Activated CD8-positive, alpha-beta memory T cell treated with anti-CD3 and anti-CD28 coated beads, Interleukin-2, amount 10 ng/mL, durations not matched to agents 7 days and 5 days (primary cell): Measurements from ENCODE around the gene ZBTB21. TPM values are rescaled to one million over a fixed set of nuclear protein-coding genes. Genes with fewer than 3 reads are reported as not detected.

ENCODE experiments used
- ATAC-seq: fragments of 150-1000 bp; cut with Tn5 transposase; one replicate; pipeline ENCODE4 v1.10.0; 2021; ENCODE audit warnings: moderate library complexity
- CTCF ChIA-PET: fragments of 350-600 bp; sonication (Branson Sonifier 250); formaldehyde crosslinking; loops from one replicate; lab custom pipeline; 2021; ENCODE audit warnings: antibody characterized with exemption; lab: Charles Lee
- DNase-seq: peaks from one replicate; pipeline ENCODE4 v3.0.0-alpha.2; 2020
- H3K27ac Mint-ChIP-seq: one replicate; pipeline ENCODE4 v1.8.0; 2021; ENCODE audit warnings: mild to moderate bottlenecking, mixed read lengths
- H3K27me3 Mint-ChIP-seq: one replicate; pipeline ENCODE4 v1.8.0; 2021; ENCODE audit warnings: mixed read lengths
- H3K36me3 Mint-ChIP-seq: one replicate; pipeline ENCODE4 v1.8.0; 2021; ENCODE audit warnings: mild to moderate bottlenecking, mixed read lengths
- H3K4me1 Mint-ChIP-seq: one replicate; pipeline ENCODE4 v1.8.0; 2021; ENCODE audit warnings: mixed read lengths
- H3K4me3 Mint-ChIP-seq: one replicate; pipeline ENCODE4 v1.8.0; 2021; ENCODE audit warnings: mild to moderate bottlenecking, moderate library complexity, mixed read lengths
- H3K9me3 Mint-ChIP-seq: one replicate; pipeline ENCODE4 v1.8.0; 2022; ENCODE audit warnings: low read depth, mixed read lengths
- total RNA-seq, 2 experiments: library from RNA; stranded (reverse); gene quantifications; one replicate each; pipeline ENCODE4 v1.2.3, GENCODE V29; 2021

Gene ZBTB21
- total RNA-seq, 2 experiments from 2014 or later, result 14.2 to 16.3 TPM

DNA sequence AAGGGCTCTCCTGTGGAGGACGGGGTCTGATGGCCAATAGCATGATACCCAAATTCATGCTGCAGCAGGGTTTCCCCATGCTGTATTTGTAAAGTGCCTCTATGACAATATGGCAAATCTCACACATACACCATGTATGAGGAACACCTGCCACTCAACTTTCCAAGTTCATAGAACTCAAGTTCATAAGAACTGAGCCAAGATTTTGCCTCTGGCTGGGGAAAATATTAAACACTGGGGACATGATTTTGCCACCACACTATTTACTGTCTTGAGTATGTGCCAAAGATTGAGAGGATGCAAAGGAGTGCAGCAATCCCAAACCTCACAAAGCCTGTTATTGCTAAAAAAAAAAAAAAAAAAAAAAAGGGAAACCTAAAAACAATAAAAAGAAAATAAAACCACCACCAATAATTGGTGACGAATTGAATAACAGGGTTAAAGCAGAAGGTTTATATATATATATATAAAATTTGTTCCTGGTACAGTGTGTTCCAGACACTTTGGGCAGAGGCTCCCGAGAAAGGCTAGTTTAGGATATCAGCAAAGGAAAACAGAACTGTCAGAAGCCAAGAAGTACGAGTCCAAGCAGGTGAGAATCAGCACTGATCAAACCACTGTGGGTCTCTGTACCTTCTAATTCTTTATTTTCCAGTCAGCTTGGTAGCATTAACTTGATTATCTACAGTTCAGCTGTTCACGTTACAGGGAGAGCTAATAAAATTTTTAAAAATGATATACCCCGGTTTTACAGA is 24.3 kb downstream of the ZBTB21 start:
- Mint-ChIP-seq H3K4me1 (peaks cover 2% of the 10 kb centered on the region), H3K9me3 (peaks cover 4% of the 10 kb centered on the region), H3K27ac (no peak overlapping the region), H3K36me3 (peaks cover 5% of the 10 kb centered on the region), H3K4me3 (no peak overlapping the region), H3K27me3 (peaks cover 7% of the 10 kb centered on the region)
- CTCF ChIA-PET, result no interaction called here
- DNase-seq (no peak), ATAC-seq (no peak)

DNA sequence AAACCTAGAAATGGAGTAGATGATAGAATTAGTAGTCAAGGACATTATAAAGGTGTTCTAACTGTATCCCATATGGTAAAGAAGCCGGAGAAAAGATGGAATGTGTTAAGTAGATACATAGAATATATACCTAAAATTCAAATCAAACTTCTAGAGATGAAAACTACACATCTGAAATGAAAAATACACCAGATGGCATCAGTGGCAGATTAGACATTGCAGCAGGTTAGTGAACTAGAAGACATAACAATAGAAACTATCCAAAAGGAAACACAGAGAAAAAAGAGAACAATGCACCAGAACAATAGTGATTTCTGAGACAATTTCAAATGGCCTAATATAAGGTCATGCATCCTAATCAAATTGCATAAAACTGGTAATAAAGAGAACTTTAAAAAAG is 26.9 kb downstream of the ZBTB21 start:
- Mint-ChIP-seq H3K4me3 (no peak overlapping the region), H3K27me3 (peaks cover 19% of the 10 kb centered on the region), H3K36me3 (peaks cover 9% of the 10 kb centered on the region), H3K27ac (no peak overlapping the region), H3K4me1 (peaks cover 2% of the 10 kb centered on the region), H3K9me3 (peaks cover 13% of the 10 kb centered on the region)
- CTCF ChIA-PET, result no interaction called here
- ATAC-seq (no peak), DNase-seq (no peak)

- H3K9me3 Mint-ChIP-seq, result peaks cover 13% of the 10 kb centered on the region
- H3K4me3 Mint-ChIP-seq, result no peak overlapping the region
- H3K27me3 Mint-ChIP-seq, result peaks cover 19% of the 10 kb centered on the region
- no peaks in the 10 kb centered on the region for H3K4me1 Mint-ChIP-seq
- H3K27ac Mint-ChIP-seq, result no peak overlapping the region
- ATAC-seq, result no peak
- H3K36me3 Mint-ChIP-seq, result peaks cover 9% of the 10 kb centered on the region
- DNase-seq, result no peak
- CTCF ChIA-PET, result no interaction called here
Measured at GRCh38 chr21:41980561-41980960, 29.6 kb downstream of the ZBTB21 start.

DNA sequence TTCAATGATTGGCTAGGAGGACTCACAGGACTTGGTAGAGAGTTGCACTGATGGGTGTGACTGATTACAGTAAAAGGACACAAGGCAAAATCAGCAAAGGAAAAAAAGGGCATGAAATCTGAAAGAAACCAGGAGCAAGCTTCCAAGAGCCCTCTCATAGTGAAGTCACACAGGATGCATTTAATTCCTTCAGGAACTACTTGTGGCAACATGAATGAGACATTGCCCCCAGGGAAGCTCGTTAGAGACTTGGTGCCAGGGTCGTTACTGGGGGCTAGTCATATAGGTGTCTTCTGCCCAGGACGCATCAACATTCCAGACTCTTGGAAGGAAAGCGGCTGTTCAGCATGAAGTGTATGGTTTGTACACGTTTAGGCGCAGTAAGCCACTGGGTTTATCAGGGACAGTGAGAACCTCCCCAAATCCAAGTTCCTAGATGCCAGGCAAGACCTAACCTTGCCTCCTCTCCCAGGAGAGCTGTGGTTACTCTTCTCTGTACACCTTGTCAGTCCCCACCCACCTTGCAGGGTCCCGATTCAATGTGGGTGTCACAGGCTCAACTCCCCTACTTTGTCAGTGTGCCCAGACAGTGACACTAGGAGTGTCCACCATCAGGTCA is 30.3 kb downstream of the ZBTB21 start:
- DNase-seq (no peak), ATAC-seq (no peak)
- peaks cover 13% of the 10 kb centered on the region for H3K9me3 Mint-ChIP-seq
- no peak overlapping the region for H3K27ac Mint-ChIP-seq
- CTCF ChIA-PET, result no interaction called here
- peaks cover 19% of the 10 kb centered on the region for H3K27me3 Mint-ChIP-seq
- peaks cover 9% of the 10 kb centered on the region for H3K36me3 Mint-ChIP-seq
- H3K4me1 Mint-ChIP-seq, result no peaks in the 10 kb centered on the region
- no peak overlapping the region for H3K4me3 Mint-ChIP-seq

DNA sequence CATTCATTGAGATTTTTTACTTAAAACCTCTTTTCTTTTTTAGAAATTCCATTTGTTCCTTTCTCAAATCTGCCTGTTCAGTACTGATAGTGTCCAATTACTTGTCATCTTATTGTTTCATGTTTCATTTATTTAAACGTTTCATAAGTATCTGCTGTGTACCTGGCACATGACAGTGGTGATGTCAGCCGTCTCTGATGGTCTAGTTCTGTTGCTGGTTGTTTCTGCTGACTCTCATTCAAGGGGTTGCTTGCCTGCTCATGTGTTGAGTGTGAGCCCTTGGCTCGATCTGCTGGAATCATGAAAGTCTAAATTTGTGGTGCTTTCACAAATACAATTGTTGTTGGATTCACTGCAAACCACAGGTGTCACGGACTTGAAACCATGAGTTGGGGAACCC is 30.8 kb downstream of the ZBTB21 start:
- Mint-ChIP-seq H3K27ac (no peak overlapping the region), H3K36me3 (peaks cover 9% of the 10 kb centered on the region), H3K27me3 (peaks cover 19% of the 10 kb centered on the region), H3K9me3 (peaks cover 13% of the 10 kb centered on the region), H3K4me1 (peaks cover under 1% of the 10 kb centered on the region), H3K4me3 (no peak overlapping the region)
- DNase-seq (no peak), ATAC-seq (no peak)
- CTCF ChIA-PET, result no interaction called here

- H3K27me3 Mint-ChIP-seq, result peaks cover 12% of the 10 kb centered on the region
- CTCF ChIA-PET, result no interaction called here
- no peak overlapping the region for H3K27ac Mint-ChIP-seq
- H3K9me3 Mint-ChIP-seq, result peaks cover 9% of the 10 kb centered on the region
- H3K36me3 Mint-ChIP-seq, result peaks cover 7% of the 10 kb centered on the region
- H3K4me1 Mint-ChIP-seq, result peaks cover 2% of the 10 kb centered on the region
- ATAC-seq, result no peak
- no peak overlapping the region for H3K4me3 Mint-ChIP-seq
- no peak for DNase-seq
Measured at GRCh38 chr21:41977034-41977950, 32.9 kb downstream of the ZBTB21 start.

- H3K4me3 Mint-ChIP-seq, result no peak overlapping the region
- ATAC-seq (no peak), DNase-seq (no peak)
- peaks cover 8% of the 10 kb centered on the region for H3K9me3 Mint-ChIP-seq
- H3K36me3 Mint-ChIP-seq, result peaks cover 7% of the 10 kb centered on the region
- H3K27me3 Mint-ChIP-seq, result peaks cover 12% of the 10 kb centered on the region
- peaks cover 2% of the 10 kb centered on the region for H3K4me1 Mint-ChIP-seq
- no peak overlapping the region for H3K27ac Mint-ChIP-seq
- CTCF ChIA-PET, result no interaction called here
Measured at GRCh38 chr21:41976611-41977010, 33.5 kb downstream of the ZBTB21 start.

DNA sequence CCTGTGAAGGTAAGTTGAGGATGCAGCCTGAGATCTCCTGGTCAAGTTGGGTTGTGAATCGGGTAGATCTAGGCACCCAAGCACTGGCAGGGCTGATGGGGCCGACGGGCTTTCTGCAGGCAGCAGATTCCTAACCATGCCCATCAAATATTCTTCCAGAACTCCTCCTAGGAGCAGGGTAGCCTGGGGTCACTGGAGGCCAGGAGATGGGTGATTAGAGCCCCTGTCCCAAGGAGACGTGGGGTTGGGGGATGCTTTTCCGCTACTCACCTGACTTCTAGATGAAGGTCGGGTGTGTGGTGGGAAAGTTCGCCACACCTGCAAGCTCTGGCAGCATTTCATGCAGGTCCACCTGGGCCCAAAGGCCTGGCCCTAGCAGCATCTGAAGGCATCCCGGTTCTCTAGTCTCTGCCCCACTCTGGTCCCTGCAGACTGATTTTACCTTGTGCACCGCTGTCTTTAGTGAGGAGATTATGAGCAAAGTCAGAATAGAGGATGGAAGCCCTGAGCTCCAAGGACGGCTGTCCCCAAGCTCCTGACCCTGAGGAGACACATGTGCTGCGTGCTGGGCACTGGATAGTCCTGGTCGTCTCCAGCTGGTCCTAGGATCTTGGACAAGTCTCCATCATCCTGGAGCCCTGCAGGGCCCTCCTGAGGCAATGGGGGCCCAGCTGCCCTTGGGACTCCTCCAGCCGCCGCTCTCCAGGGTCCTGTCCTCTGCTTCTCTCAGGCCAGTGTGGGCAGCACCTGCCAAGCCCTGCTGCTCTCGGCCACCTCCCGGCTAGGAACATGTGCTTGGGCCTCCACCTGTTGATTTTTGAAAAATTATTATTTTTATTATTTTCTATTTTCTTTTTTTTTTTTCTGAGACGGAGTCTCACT is 34.5 kb downstream of the ZBTB21 start:
- Mint-ChIP-seq H3K36me3 (peaks cover 7% of the 10 kb centered on the region), H3K4me1 (peaks cover 2% of the 10 kb centered on the region), H3K9me3 (peaks cover 8% of the 10 kb centered on the region), H3K4me3 (no peak overlapping the region), H3K27me3 (peaks cover 12% of the 10 kb centered on the region), H3K27ac (no peak overlapping the region)
- peak; percentile 33 for DNase-seq
- CTCF ChIA-PET, result no interaction called here
- no peak for ATAC-seq

DNA sequence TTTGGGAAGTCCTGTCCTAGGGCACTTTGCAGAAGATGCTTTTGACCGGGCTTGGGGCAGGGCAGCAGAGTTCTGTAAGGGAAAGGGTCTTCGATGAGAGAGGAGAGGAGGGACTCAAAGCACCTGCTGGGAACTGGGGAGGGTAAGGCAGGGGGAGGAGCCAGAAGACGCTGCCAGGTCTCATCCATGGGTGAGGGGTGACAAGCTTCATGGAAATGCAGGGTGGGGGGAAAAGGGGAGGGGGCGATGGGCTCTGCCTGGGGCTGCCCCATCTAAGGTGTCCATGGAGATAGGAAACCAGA is 35.5 kb downstream of the ZBTB21 start:
- peaks cover 7% of the 10 kb centered on the region for H3K36me3 Mint-ChIP-seq
- H3K4me3 Mint-ChIP-seq, result no peak overlapping the region
- H3K4me1 Mint-ChIP-seq, result peaks cover 2% of the 10 kb centered on the region
- ATAC-seq (no peak), DNase-seq (peak; percentile 18)
- H3K27me3 Mint-ChIP-seq, result peaks cover 7% of the 10 kb centered on the region
- CTCF ChIA-PET, result no interaction called here
- no peak overlapping the region for H3K27ac Mint-ChIP-seq
- peaks cover 8% of the 10 kb centered on the region for H3K9me3 Mint-ChIP-seq

GRCh38 chr21:41973861-41974751 is 36.1 kb downstream of the ZBTB21 start:
- DNase-seq, result peak; percentile 35
- no peak for ATAC-seq
- Mint-ChIP-seq H3K4me3 (no peak overlapping the region), H3K27me3 (peaks cover 1% of the 10 kb centered on the region), H3K4me1 (peaks cover 2% of the 10 kb centered on the region), H3K27ac (no peak overlapping the region), H3K9me3 (peaks cover 2% of the 10 kb centered on the region), H3K36me3 (peaks cover 2% of the 10 kb centered on the region)
- CTCF ChIA-PET, result interaction anchor here (0.8 kb wide), 1 partner anchor 9 kb away, joined by 3 read pairs; no protein-coding TSS in a partner anchor

GRCh38 chr21:41973427-41973831 is 36.7 kb downstream of the ZBTB21 start:
- DNase-seq (no peak), ATAC-seq (no peak)
- Mint-ChIP-seq H3K36me3 (no peaks in the 10 kb centered on the region), H3K9me3 (no peaks in the 10 kb centered on the region), H3K27me3 (no peaks in the 10 kb centered on the region), H3K27ac (no peak overlapping the region), H3K4me1 (peaks cover 2% of the 10 kb centered on the region), H3K4me3 (no peak overlapping the region)
- CTCF ChIA-PET, result interaction anchor here (0.8 kb wide), 1 partner anchor 9 kb away, joined by 3 read pairs; no protein-coding TSS in a partner anchor

DNA sequence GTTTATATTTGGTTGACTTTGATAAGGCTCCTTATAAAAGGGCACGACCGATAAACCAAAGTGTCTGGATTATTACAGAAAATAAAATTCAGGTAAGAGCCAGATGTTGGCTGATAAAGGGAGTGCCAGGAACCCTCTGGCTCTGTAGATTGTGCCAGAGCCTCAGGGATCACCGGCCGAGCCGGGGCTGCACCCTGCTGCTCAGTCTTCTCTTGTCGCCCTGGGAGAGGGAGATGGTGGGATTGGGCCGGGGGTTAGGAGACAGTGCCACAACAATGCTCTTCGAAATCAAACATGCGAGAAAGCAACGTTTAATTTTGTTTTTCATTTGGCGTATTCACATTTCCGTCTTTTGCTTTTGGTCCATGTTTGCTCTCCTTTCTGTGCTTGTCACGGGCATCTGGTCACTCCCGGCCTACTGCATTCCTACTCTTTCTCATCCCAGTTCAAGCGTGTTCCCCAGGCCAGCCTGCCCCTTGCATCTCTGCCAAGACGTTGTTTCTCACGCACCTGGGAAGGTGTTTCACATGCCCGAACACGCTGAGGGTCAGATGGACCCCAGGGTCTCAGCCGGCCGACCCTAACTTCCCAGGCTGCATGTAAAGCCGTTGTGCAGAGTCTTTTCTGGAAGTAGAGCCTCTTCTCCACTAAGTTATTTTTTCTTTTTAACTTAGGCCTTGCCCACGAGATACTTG is 37.5 kb downstream of the ZBTB21 start:
- Mint-ChIP-seq H3K27ac (no peak overlapping the region), H3K4me3 (no peak overlapping the region), H3K36me3 (no peaks in the 10 kb centered on the region), H3K4me1 (peaks cover 2% of the 10 kb centered on the region), H3K27me3 (no peaks in the 10 kb centered on the region), H3K9me3 (no peaks in the 10 kb centered on the region)
- no peak for ATAC-seq
- CTCF ChIA-PET, result no interaction called here
- peak; percentile 33 for DNase-seq
